HG03571 (cell line): ENCODE measurements around the gene CCR7.
A peak's percentile ranks its signal among the peaks of the same experiment; 100 is the strongest.

Experiments used
- ATAC-seq: cut with Tn5 transposase; IDR thresholded peaks from one replicate; pipeline ENCODE4 v1.9.1; 2021; ENCODE audit not compliant: unreplicated experiment

The CCR7 gene

DNA sequence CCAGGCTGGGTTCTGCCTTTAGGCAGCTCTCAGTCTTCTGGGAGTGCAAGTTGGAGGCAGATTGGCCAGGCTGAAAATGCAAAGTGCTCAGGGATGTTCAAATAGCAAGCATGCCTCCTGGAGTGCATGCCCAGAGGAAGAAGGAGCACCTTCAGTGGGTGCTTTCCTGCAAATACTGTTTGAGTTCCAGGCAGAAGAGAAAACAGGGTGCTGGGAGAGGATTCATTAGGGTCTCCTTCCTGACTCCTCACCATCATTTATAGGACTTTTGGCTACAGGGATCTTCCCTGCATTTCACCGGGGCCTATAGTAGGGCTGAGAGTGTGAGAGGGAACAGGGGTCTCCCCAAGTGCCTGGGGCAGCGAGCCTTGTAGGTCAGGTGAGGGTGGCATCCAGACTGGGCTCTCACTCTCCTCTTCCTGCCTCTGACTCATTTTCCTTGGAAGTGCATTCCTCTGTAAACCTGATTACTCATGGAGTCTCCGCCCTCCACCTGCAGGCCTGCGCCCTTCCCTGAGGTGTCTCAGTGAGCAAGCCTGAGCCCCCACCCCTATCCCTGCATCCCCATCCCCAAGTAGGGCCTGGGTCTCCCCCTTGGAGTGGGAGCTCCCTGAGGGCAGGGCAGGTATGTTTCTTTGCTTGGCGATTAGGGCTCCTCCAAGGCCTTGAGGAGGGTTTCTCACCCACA is 46.7 kb downstream of the CCR7 start:
- no peak for ATAC-seq

DNA sequence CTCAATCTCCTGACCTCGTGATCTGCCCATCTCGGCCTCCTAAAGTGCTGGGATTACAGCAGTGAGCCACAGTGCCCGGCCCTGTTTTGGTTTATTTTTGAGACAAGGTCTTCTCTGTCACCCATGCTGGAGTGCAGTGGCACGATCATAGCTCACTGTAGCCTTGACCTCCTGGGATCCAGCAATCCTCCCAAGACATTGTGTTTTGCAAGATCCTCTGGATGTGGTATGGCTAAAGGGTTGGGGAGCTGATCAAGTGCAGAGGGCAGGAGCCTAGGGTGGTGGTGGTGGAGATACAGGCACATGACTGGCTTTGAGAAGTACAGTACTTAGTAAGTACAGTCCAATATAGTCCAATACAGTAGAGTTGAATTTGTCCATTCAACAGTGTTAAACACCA is 47.3 kb downstream of the CCR7 start:
- ATAC-seq, result no peak

DNA sequence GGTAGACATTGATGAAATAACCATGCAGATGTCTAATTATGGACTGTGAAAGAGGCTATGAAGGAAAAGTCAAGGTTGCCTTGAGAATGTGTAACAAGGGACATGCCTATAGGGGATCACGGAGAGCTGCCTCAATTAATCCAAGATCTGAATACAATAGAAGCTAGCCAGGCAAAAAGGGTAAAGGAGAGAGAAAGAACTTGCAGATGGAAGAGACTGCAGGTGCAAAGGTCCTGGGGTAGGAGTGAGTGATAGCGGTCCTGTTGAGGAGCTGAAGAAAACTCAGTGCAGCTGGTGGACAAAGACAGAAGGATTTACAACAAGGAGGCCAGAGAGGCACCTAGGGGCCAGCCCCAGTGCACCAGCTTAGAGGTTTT is 48.0 kb downstream of the CCR7 start:
- no peak for ATAC-seq

DNA sequence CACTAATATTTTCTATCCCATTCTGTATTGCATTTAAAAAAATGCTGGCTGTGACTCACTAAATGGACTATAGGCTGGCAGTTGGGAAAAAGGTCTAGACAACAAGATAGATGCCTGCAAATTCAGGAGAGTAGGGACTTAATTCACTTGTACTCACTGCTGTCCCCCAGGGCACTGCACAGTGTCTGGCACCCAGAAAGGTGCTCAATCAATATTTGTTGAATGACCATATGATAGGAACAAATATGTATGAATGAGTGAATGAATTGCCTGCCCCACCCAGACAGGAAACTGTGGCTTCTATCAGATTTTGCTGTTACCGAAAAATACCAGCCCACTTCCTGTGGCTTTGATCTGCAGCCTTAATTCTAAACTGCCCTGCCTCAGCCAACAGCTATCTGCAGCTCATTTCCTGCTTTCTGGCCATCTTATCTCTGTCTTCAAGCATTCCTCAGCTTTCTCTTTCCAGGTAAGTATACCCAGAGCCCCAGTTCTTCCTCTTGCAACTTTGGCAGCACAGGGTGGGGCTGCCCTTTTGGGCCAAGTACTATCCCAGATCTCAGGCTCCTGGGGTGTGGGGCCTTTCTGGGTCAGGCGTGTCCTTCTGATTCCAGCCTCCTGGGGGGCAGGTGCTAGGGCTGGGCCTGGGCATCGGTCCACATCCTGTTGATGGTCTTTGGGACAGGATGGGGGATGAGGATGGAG is 48.5 kb downstream of the CCR7 start:
- peak; percentile 86 for ATAC-seq

DNA sequence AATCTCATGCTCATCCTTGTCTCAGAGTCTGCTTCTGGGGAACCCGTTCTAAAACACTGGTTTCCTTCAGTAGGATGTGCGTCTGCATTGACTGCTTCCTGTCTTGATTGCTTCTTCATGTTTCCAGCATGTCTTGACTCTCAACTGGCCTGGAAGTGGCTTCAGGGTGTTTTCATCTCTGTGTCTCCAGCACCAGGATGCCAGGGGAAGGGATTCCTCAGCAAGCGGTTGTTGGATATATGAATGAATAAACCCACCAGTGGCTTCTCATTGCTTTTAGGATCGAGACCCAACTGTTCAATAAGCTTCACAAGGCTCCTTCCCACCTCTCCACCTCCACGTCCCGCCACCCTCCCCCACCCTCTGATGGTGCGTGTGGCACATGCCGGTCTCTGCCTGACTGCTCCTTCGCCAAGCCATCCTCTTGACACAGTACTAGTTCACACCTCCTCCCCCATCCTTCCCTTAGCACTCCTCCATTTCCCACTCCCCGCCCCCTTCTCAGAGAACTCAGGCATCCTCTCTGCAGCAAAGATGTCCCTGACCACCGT is 49.7 kb downstream of the CCR7 start:
- no peak for ATAC-seq

DNA sequence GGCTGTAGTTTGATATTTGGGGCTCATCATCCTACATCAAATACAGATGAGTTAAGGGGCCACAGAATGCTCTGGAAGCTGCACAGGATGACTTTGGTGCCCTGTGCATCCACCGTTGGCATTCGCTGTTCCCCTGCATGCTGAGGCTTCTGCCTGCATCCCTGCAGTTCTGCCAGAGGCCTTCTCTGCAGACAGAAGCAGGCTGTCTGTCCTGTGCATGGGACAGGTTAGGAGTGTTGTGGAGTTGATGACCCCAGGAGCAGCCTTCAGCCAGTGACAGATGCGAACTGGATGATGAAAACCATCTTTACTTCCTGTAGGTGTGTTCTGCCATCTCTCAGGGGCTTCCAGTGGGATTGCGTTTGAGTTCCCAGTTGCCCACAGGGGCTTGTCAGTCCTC is 50.3 kb downstream of the CCR7 start:
- ATAC-seq, result no peak

DNA sequence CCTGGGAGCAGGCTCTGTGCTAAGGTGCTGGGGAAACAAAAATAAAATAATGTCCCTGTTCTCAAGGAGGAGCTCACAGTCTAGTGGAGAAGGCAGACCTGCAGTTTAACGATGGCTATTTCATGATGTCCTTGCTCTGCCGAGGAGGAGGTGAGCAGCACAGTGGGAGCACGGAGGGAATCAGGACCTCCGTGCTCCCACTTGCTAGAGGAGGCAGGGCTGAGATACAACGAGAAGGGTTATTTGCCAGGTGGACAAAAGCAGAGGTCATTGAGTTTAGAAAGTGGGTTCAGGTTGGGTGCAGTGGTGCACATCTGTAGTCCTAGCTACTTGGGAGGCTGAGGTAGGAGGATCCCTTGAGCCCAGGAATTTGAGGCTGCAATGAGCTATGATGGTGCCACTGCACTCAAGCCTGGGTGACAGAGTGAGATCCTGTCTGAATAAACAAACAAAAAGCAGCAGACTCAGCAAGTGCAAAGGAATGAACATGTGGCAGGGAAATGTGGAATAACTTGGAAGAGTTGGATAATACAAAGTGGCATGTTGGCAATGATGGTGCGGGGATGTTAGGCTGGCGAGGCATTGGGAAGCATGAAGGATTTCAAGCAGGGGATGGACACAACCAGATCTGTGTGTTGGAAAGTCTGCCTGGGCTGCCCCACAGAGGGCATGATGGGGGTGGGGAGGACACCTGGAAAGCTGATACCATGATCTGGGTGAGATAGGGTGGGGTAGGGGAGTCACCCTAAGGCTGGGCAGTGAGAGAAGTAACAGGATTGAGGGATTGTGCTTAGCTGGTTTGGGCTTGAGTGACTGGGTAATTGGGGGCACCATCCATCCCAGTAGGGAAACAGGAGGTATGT is 51.0 kb downstream of the CCR7 start:
- ATAC-seq, result no peak

DNA sequence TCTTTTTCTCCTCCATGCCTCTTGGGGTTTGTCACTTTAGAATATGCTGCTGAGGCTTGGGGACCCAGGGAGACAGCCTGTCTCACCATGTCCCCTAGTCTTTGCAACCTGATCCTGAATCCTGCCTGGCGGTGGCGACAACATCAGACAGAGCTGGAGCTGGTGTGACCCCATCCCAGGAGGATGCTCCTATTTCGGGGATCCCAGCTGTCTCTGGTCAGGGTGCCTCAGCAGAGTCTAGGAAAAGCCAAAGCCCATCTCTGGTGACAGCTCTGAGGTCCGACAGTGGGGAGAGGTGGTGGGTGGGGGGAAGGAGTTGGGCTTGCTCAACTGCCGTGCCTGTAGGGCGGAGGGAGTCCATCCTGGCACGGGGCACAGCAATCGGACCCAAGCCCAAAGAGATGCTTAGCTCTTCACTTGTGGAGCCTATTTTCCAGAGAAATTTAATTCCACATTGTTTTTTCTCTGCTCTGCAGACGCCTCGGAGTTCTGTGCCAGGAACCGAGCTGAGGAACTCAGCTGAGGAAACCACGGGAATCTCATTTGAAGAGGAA is 53.5 kb downstream of the CCR7 start:
- no peak for ATAC-seq

DNA sequence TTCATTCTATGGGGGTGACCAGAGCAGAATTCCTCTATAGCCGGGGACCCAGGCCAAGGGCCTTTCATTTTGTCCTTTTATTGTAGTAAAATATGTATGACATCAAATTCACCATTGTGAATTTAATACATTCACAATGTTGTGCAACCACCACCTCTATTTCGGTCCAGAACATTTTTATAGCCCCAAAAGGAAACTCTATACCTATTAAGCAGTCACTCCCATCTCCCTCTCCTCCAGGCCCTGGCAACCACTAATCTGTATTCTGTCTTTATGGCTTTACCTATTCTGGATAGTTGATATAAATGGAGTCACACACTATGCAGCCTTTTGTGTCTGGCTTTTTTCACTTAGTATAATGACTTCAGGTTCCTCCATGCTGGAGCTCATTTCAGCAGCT is 54.1 kb downstream of the CCR7 start:
- ATAC-seq, result no peak

DNA sequence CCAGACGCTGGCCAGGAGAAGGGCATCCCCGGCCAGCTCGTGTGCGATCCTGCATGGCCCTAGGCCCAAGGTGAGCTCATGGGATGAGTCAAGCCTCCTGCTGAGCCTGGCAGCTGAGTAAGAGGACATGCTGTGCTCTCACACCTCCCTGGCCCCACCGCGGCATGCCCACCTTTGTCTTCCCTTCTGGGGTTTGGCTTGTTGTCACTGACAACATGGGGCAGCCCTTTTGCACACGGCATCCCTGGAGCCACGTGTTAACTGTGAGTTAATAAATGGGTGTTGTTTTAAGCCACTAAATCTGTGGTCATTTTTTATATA is 55.0 kb downstream of the CCR7 start:
- no peak for ATAC-seq

DNA sequence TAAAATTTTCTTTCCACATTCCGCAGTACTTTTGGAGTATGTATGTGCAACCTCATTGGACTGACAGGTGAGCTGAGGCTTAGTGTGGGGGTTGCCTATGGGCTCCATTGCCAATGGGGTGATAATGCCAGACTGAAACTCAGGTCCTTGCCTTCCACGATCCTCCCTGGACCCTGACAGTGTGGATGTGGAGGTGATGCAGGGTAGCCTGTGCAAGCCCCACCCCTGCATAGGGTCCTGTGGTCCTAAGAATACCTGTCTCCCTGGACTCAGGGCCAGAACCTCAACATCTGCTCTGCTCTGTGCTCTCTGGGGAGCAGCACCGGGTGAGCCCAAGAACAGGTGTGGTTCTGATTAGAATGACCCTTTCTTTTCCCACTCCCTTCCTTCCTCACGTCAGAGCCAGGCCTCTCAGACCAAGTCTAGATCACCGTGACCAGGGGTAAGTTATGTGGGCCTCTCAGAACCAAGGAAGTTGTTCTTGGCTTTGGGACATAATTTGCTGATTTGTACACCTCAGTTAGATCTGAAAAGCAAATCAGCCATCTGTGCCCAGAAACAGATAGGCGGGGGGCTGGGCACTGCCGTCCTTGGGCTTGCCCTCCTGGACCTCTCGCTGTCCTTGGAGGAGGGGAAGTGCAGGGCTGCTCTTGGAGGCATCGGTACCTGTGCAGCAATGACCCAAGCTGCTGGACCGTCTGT is 55.5 kb downstream of the CCR7 start:
- no peak for ATAC-seq

DNA sequence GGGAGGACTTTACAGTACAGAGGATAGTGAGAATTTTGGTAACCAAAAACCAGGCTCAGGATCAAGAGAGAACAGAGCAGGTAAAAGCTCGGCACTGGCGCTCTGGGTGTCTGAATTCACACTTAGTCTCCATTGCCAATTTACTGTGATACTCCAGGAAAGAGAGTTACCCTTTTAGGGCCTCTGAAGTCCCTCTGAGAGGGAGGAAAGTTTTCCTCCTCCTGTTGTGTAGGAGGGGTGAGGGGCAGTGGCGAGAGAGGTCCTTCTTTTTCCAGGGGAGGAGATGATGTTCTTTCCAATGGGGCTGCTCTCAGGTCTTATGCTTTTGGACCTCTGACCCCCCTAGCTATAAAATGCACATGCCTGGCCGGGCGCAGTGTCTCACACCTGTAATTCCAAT is 58.5 kb downstream of the CCR7 start:
- no peak for ATAC-seq
